HEK293 (cell line): ENCODE data around the gene NFKBIE.
A peak's percentile ranks its signal among the peaks of the same experiment; 100 is the strongest.

Experiments
- CTCF ChIA-PET: fragments of 350-600 bp; formaldehyde crosslinking; extraction: SDS; loops from one replicate; lab custom pipeline; 2021; ENCODE audit warnings: antibody characterized with exemption; lab: Yijun Ruan, JAX
- POLR2A ChIA-PET: fragments of 300-600 bp; formaldehyde crosslinking; extraction: SDS; loops from one replicate; lab custom pipeline; 2020; ENCODE audit warnings: antibody characterized with exemption, inconsistent platforms; lab: Yijun Ruan, JAX
- H3K27ac ChIP-seq: fragments of 200-500 bp; sonication (Bioruptor generic); 2 replicates; pipeline ENCODE4 v1.5.1; 2014; ENCODE audit warnings: low read depth, low read length, control low read depth, inconsistent platforms; ENCODE audit errors: extremely low read depth
- H3K36me3 ChIP-seq, 2 experiments: fragments of 200-500 bp in 1 of 2; sonication (Bioruptor generic) in 1 of 2; 1 replicate in 1 of 2; 2 replicates in 1 of 2; pipeline ENCODE4 v1.5.1; 2014 to 2017; ENCODE audit warnings: inconsistent platforms in 2 of 2, low read length in 2 of 2; ENCODE audit not compliant: control insufficient read depth in 2 of 2, insufficient read depth in 1 of 2
- H3K4me1 ChIP-seq: fragments of 200-500 bp; sonication (Bioruptor generic); 2 replicates; pipeline ENCODE4 v1.5.1; 2014; ENCODE audit warnings: mild to moderate bottlenecking, low read length, inconsistent platforms; ENCODE audit not compliant: control insufficient read depth, insufficient read depth
- H3K4me3 ChIP-seq: 2 replicates; pipeline ENCODE4 v1.5.1; 2011; ENCODE audit warnings: low read depth, mild to moderate bottlenecking, control low read depth, low read length, moderate library complexity
- H3K9me3 ChIP-seq: fragments of 200-500 bp; sonication (Bioruptor generic); 2 replicates; pipeline ENCODE4 v1.5.1; 2014; ENCODE audit warnings: low read depth, low read length, inconsistent platforms; ENCODE audit not compliant: control insufficient read depth, insufficient read depth
- AEBP2 ChIP-seq: fragments of 450-650 bp; formaldehyde crosslinking; IDR thresholded peaks from 2 replicates; pipeline ENCODE4 v1.5.1; 2016; ENCODE audit warnings: missing biosample characterization, missing genetic modification characterization, borderline replicate concordance
- EGR2 ChIP-seq: fragments of 450-650 bp; formaldehyde crosslinking; IDR thresholded peaks from 2 replicates; pipeline ENCODE4 v1.5.1; 2016; ENCODE audit warnings: low read depth, missing biosample characterization, missing genetic modification characterization
- GLI2 ChIP-seq: fragments of 450-650 bp; formaldehyde crosslinking; IDR thresholded peaks from 2 replicates; pipeline ENCODE4; 2017; ENCODE audit warnings: missing biosample characterization, missing genetic modification characterization, low read depth, borderline replicate concordance
- GLIS1 ChIP-seq: fragments of 450-650 bp; formaldehyde crosslinking; IDR thresholded peaks from 2 replicates; pipeline ENCODE4 v1.5.1; 2016; ENCODE audit warnings: missing biosample characterization, missing genetic modification characterization
- PRDM10 ChIP-seq: fragments of 450-650 bp; formaldehyde crosslinking; IDR thresholded peaks from 2 replicates; pipeline ENCODE4 v1.5.1; 2016; ENCODE audit warnings: missing biosample characterization, missing genetic modification characterization
- PRDM2 ChIP-seq: fragments of 450-650 bp; formaldehyde crosslinking; IDR thresholded peaks from 2 replicates; pipeline ENCODE4 v1.5.1; 2016; ENCODE audit warnings: missing biosample characterization, missing genetic modification characterization, borderline replicate concordance
- SCRT2 ChIP-seq: fragments of 450-650 bp; formaldehyde crosslinking; IDR thresholded peaks from 2 replicates; pipeline ENCODE4 v1.5.1; 2016; ENCODE audit warnings: missing biosample characterization, missing genetic modification characterization
- TRIM28 ChIP-seq: IDR thresholded peaks from 2 replicates; pipeline ENCODE4 v1.6.1; 2011; ENCODE audit warnings: low read length, control low read depth, borderline replicate concordance
- ZBTB20 ChIP-seq: fragments of 450-650 bp; formaldehyde crosslinking; IDR thresholded peaks from 2 replicates; pipeline ENCODE4 v1.5.1; 2016; ENCODE audit warnings: missing biosample characterization, missing genetic modification characterization
- ZBTB26 ChIP-seq: fragments of 450-650 bp; formaldehyde crosslinking; optimal IDR thresholded peaks from 2 replicates; pipeline ENCODE3; 2016; ENCODE audit warnings: missing biosample characterization, mild to moderate bottlenecking, missing genetic modification characterization
- ZBTB7A ChIP-seq: fragments of 450-650 bp; formaldehyde crosslinking; IDR thresholded peaks from 2 replicates; pipeline ENCODE4 v1.5.1; 2016; ENCODE audit warnings: low read depth, missing biosample characterization, missing genetic modification characterization
- ZFP3 ChIP-seq: fragments of 450-650 bp; formaldehyde crosslinking; IDR thresholded peaks from 2 replicates; pipeline ENCODE4 v1.5.1; 2016; ENCODE audit warnings: low read depth, missing biosample characterization, missing genetic modification characterization
- ZFP37 ChIP-seq: fragments of 450-650 bp; formaldehyde crosslinking; IDR thresholded peaks from 2 replicates; pipeline ENCODE4 v1.5.1; 2016; ENCODE audit warnings: missing biosample characterization, missing genetic modification characterization
- ZFP41 ChIP-seq: fragments of 450-650 bp; formaldehyde crosslinking; IDR thresholded peaks from 2 replicates; pipeline ENCODE4 v1.5.1; 2016; ENCODE audit warnings: missing biosample characterization, missing genetic modification characterization, borderline replicate concordance
- ZIC2 ChIP-seq: fragments of 450-650 bp; formaldehyde crosslinking; IDR thresholded peaks from 2 replicates; pipeline ENCODE4 v1.5.1; 2016; ENCODE audit warnings: missing biosample characterization, missing genetic modification characterization
- ZNF18 ChIP-seq: fragments of 450-650 bp; formaldehyde crosslinking; IDR thresholded peaks from 2 replicates; pipeline ENCODE4 v1.5.1; 2016; ENCODE audit warnings: missing biosample characterization, missing genetic modification characterization
- ZNF2 ChIP-seq: fragments of 450-650 bp; formaldehyde crosslinking; IDR thresholded peaks from 2 replicates; pipeline ENCODE4 v1.5.1; 2016; ENCODE audit warnings: missing biosample characterization, missing genetic modification characterization
- ZNF223 ChIP-seq: fragments of 450-650 bp; formaldehyde crosslinking; IDR thresholded peaks from 2 replicates; pipeline ENCODE4 v1.5.1; 2016; ENCODE audit warnings: missing biosample characterization, missing genetic modification characterization
- ZNF423 ChIP-seq: fragments of 450-650 bp; formaldehyde crosslinking; IDR thresholded peaks from 2 replicates; pipeline ENCODE4 v1.5.1; 2016; ENCODE audit warnings: missing biosample characterization, missing genetic modification characterization
- ZNF501 ChIP-seq: fragments of 450-650 bp; formaldehyde crosslinking; IDR thresholded peaks from 2 replicates; pipeline ENCODE4 v1.5.1; 2016; ENCODE audit warnings: missing biosample characterization, missing genetic modification characterization
- ZNF558 ChIP-seq: fragments of 450-650 bp; formaldehyde crosslinking; IDR thresholded peaks from 2 replicates; pipeline ENCODE4 v1.5.1; 2016; ENCODE audit warnings: missing biosample characterization, missing genetic modification characterization
- ZNF670 ChIP-seq: fragments of 450-650 bp; formaldehyde crosslinking; IDR thresholded peaks from 2 replicates; pipeline ENCODE4 v1.5.1; 2016; ENCODE audit warnings: missing biosample characterization, missing genetic modification characterization, low read depth
- ZNF837 ChIP-seq: fragments of 450-650 bp; formaldehyde crosslinking; IDR thresholded peaks from 2 replicates; pipeline ENCODE4 v1.5.1; 2016; ENCODE audit warnings: missing biosample characterization, missing genetic modification characterization
- ZSCAN23 ChIP-seq: fragments of 450-650 bp; formaldehyde crosslinking; IDR thresholded peaks from 2 replicates; pipeline ENCODE4 v1.5.1; 2016; ENCODE audit warnings: missing biosample characterization, missing genetic modification characterization

NFKBIE gene

GRCh38 chr6:44225579-44226325, 39.6 kb downstream of the NFKBIE start:
- ChIA-PET CTCF (interaction anchor here (0.6 to 11.1 kb wide), 5 partner anchors 11 to 134 kb away, joined by 4 to 148 read pairs (median 15); no protein-coding TSS in a partner anchor), POLR2A (interaction anchor here (0.7 to 5.7 kb wide), 5 partner anchors 9 to 39 kb away, joined by 3 to 90 read pairs (median 14); partner anchors contain the start of genes HSP90AB1 and SLC35B2)
- Histone ChIP-seq H3K27ac (no peak overlapping the region), H3K36me3 (peaks cover 0 to 25% of the 10 kb centered on the region in 2 experiments; a peak in 1 of 3 replicates), H3K9me3 (no peaks in the 10 kb centered on the region), H3K4me3 (no peak overlapping the region), H3K4me1 (peaks cover 24% of the 10 kb centered on the region)
- TF ChIP-seq TRIM28 (no peak), ZNF18 (tag by site-specific recombination) (no peak), ZNF423 (peak; percentile 59), ZNF558 (tag by site-specific recombination) (no peak), ZNF223 (tag by site-specific recombination) (no peak), SCRT2 (tag by site-specific recombination) (no peak), ZSCAN23 (tag by site-specific recombination) (no peak), GLIS1 (peak; percentile 98), ZBTB26 (tag by site-specific recombination) (no peak), ZFP3 (tag by site-specific recombination) (no peak), ZBTB20 (tag by site-specific recombination) (no peak), ZNF670 (tag by site-specific recombination) (no peak), PRDM2 (no peak), ZNF2 (tag by site-specific recombination) (no peak), ZBTB7A (tag by site-specific recombination) (no peak), ZNF837 (no peak), ZFP41 (no peak), ZNF501 (tag by site-specific recombination) (no peak), GLI2 (tag by site-specific recombination) (no peak), PRDM10 (peak; percentile 29; the same call in 1 of the 2 replicates), ZIC2 (tag by site-specific recombination) (peak; percentile 95), ZFP37 (tag by site-specific recombination) (no peak), AEBP2 (tag by site-specific recombination) (no peak), EGR2 (no peak)
